Smooth muscle cell of the umbilical artery (primary cell): ENCODE data around the gene COL16A1. TPM values are rescaled to one million over a fixed set of nuclear protein-coding genes. Genes with fewer than 3 reads are reported as not detected.

Experiments used
- total RNA-seq: library from RNA; depleted of rRNA; stranded (reverse); fragments of >200 nt; gene quantifications from 2 replicates; pipeline ENCODE4 v1.2.3, GENCODE V29; 2014

COL16A1 gene
- 200 and 541 TPM in 2 replicates for total RNA-seq

DNA sequence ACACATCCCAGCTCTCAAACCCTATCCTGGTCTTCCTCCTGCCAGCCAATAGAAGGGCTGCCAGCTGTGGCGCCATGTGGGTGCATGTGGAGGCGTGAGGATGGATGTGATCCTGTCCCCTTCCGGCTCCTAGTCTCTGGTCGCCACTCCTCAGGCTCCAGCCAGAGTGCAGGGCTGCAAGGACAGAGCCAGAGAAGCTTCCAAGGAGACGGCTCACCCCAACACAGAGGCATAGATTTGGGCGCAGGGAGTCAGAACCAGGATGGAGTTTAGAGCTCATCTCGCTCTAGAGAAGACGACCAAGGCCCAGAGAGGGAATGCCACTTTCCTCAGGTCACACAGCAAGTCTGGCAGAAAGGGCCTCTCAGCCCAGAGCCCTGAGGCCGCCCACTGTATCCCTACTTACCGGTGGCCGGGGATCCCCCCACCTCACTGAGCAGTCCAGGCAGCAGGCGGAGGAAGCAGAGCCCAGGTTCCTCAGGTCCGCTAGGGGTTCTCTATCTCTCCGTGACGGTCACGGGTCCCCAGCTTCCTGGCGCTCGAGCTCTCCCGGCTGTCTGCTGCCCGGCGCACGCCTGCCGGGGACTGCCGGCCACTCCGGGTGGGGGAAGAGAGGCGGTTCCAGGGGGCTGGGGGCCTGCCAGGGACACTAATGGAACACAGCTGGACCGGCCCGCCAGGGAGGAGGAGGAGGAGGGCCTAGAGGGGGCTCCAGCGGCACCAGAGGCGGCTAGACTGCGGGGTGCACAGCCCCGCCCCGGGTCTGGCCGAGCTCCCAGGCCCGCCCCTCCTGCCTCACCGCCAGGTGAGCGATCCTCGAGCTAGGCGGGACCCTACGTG is at the start of gene COL16A1:
TSS of gene COL16A1 (minus strand) at position 587 of the 840 bp plus-strand sequence. CDS start 1,824 bp downstream, outside the sequence.

DNA sequence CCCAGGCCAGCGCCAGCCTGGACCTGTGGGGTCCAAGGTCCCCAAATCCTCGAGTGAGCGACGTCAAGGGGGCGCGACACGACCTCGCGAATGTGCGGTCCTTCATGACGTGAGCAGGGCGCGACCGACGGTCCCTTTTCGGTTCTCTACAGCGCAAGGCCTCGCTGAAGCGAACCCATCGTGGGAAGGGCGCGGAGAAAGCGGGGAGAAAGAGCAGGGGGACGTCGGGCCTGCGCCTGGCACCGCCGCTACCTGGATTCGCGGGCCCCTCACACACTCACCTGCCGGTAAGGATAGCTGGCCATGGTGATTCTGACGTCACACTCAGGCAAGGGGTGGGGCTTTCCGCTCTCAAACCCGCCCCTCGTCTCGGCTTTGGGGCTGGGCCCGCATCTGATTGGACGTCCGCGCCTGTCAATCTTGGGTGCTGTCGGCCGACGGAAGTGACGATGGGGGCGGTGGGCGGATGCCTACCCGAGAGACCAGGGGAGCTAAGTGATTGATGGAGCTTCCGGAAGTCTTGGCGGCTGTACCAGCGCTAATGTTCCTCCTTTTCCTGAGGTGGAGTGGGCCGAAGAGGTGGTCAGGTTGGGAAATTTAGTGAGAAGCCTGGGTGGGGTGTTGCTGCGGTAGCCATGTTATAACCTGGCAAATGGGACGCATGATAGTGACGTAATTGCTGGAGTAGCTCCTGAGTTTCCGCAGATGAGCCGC is 59.1 kb downstream of the COL16A1 start, which contains the start of gene PEF1:
TSS of gene PEF1 (minus strand) at position 317 of the 714 bp plus-strand sequence. CDS start at position 305, 12 bp downstream.

DNA sequence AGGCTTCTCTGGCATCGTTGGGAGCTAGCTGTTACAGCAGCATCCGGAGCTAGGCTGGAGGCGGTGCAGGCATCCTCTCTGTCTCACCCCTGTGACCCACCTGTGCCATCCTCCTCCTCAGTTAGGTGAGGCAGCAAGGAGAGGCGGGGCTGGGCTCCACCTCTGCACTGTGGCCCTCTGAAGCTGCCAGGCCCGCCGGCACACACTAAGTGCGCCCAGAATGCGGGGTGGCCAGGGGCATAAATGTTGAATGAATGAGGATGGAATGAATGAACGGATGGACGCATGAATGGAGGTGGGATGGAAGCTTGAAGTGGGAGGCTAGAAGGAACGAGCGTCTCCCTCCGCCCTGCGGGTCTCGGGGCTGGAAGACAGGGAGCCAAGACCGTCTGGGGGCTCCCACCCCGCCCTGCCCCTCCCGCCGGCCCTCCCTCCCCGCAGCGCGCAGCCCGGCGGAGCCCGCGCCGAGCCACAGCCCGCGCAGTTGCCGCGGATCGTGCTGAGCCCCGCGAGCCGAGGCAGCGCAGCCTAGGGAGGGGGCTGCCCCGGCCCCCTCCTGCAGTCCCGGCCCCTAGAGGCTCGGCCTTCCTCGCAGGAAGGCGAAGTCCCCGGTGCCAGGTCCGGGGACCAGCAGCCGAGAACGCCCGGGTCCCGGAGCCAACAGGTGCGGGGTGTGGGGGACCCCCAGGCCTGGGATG is 86.5 kb downstream of the COL16A1 start, which contains the start of gene HCRTR1:
TSS of gene HCRTR1 (plus strand) at position 472 of the 698 bp plus-strand sequence. CDS start 1,504 bp downstream, outside the sequence.

Other genes starting within 250 kb of the COL16A1 start
- 241 and 312 TPM in 2 replicates for gene TINAGL1, start 127.5 kb downstream of the COL16A1 start, total RNA-seq
- 0.14 and 0.30 TPM in 2 replicates for gene HCRTR1, start 86.3 kb downstream of the COL16A1 start, total RNA-seq
- gene PEF1, start 59.1 kb downstream of the COL16A1 start, total RNA-seq, result 59.1 and 66.0 TPM in 2 replicates
- gene ADGRB2, start 60.3 kb upstream of the COL16A1 start, total RNA-seq, result 24.9 and 28.5 TPM in 2 replicates
- gene SPOCD1, start 112.0 kb upstream of the COL16A1 start, total RNA-seq, result 47.8 and 99.9 TPM in 2 replicates
- gene PTP4A2, start 234.4 kb upstream of the COL16A1 start, total RNA-seq, result 332 and 383 TPM in 2 replicates